H9 (cell line): Measurements from ENCODE around the gene ATG7. TPM values are rescaled to one million over a fixed set of nuclear protein-coding genes. Genes with fewer than 3 reads are reported as not detected.
A peak's percentile ranks its signal among the peaks of the same experiment; 100 is the strongest.

Experiments
- DNase-seq: peaks from one replicate; pipeline ENCODE4 v3.0.0-alpha.2; 2017
- H2AFZ ChIP-seq: one replicate; pipeline ENCODE4 v1.6.1; 2013; ENCODE audit warnings: mild to moderate bottlenecking, low read length, control low read depth, moderate library complexity
- H2AK5ac ChIP-seq: 2 replicates; pipeline ENCODE4 v1.6.1; 2013; ENCODE audit warnings: low read length, control low read depth, mixed read lengths; ENCODE audit not compliant: insufficient read length
- H2BK120ac ChIP-seq: one replicate; pipeline ENCODE4 v1.6.1; 2013; ENCODE audit warnings: low read depth, mild to moderate bottlenecking, low read length, control low read depth, inconsistent platforms; ENCODE audit not compliant: poor library complexity, severe bottlenecking
- H2BK12ac ChIP-seq: 2 replicates; pipeline ENCODE4 v1.6.1; 2013; ENCODE audit warnings: low read length, control low read depth, mixed read lengths, low read depth; ENCODE audit not compliant: insufficient read length
- H2BK15ac ChIP-seq: 2 replicates; pipeline ENCODE4 v1.6.1; 2013; ENCODE audit warnings: low read depth, low read length, control low read depth
- H2BK20ac ChIP-seq: one replicate; pipeline ENCODE4 v1.6.1; 2013; ENCODE audit warnings: low read depth, mild to moderate bottlenecking, low read length, control low read depth, inconsistent platforms; ENCODE audit not compliant: poor library complexity, severe bottlenecking
- H2BK5ac ChIP-seq: 2 replicates; pipeline ENCODE4 v1.6.1; 2013; ENCODE audit warnings: low read length, control low read depth, mixed read lengths; ENCODE audit not compliant: insufficient read length
- H3K14ac ChIP-seq: 2 replicates; pipeline ENCODE4 v1.6.1; 2013; ENCODE audit warnings: low read length, control low read depth; ENCODE audit not compliant: insufficient read depth
- H3K18ac ChIP-seq: 2 replicates; pipeline ENCODE4 v1.6.1; 2013; ENCODE audit warnings: low read depth, mild to moderate bottlenecking, mixed read lengths, low read length, control low read depth; ENCODE audit not compliant: insufficient read length
- H3K23ac ChIP-seq: 2 replicates; pipeline ENCODE4 v1.6.1; 2013; ENCODE audit warnings: low read length, control low read depth, mixed read lengths, low read depth; ENCODE audit not compliant: insufficient read length
- H3K23me2 ChIP-seq: 2 replicates; pipeline ENCODE4 v1.6.1; 2013; ENCODE audit warnings: low read depth, mild to moderate bottlenecking, mixed read lengths, low read length, control low read depth; ENCODE audit not compliant: insufficient read length, poor library complexity, severe bottlenecking
- H3K27ac ChIP-seq: 2 replicates; pipeline ENCODE4 v1.5.1; 2013; ENCODE audit warnings: low read length, control low read depth, mixed read lengths, low read depth; ENCODE audit not compliant: insufficient read length
- H3K27me3 ChIP-seq: 2 replicates; pipeline ENCODE4 v1.6.1; 2013; ENCODE audit warnings: low read length, control low read depth, inconsistent platforms; ENCODE audit not compliant: insufficient read depth
- H3K4ac ChIP-seq: 2 replicates; pipeline ENCODE4 v1.6.1; 2013; ENCODE audit warnings: low read depth, mild to moderate bottlenecking, control low read depth, inconsistent platforms, low read length, moderate library complexity
- H3K4me1 ChIP-seq: 2 replicates; pipeline ENCODE4 v1.6.1; 2013; ENCODE audit warnings: low read length, control low read depth, inconsistent platforms; ENCODE audit not compliant: insufficient read depth
- H3K4me2 ChIP-seq: 2 replicates; pipeline ENCODE4 v1.6.1; 2013; ENCODE audit warnings: low read length, control low read depth, mixed read lengths; ENCODE audit not compliant: insufficient read length, insufficient read depth
- H3K56ac ChIP-seq: 2 replicates; pipeline ENCODE4 v1.6.1; 2013; ENCODE audit warnings: low read depth, mild to moderate bottlenecking, mixed read lengths, low read length, control low read depth; ENCODE audit not compliant: insufficient read length
- H3K79me1 ChIP-seq: 2 replicates; pipeline ENCODE4 v1.6.1; 2013; ENCODE audit warnings: low read depth, mild to moderate bottlenecking, moderate library complexity, low read length, control low read depth, inconsistent platforms; ENCODE audit not compliant: insufficient read depth, poor library complexity, severe bottlenecking
- H3K79me2 ChIP-seq: 2 replicates; pipeline ENCODE4 v1.6.1; 2013; ENCODE audit warnings: low read length, control low read depth, inconsistent platforms; ENCODE audit not compliant: insufficient read depth
- H3K9ac ChIP-seq: 2 replicates; pipeline ENCODE4 v1.6.1; 2013; ENCODE audit warnings: low read length, control low read depth, mixed read lengths; ENCODE audit not compliant: insufficient read length; ENCODE audit errors: extremely low read depth
- H3K9me3 ChIP-seq: one replicate; pipeline ENCODE4 v1.6.1; 2013; ENCODE audit warnings: low read depth, low read length, inconsistent platforms; ENCODE audit not compliant: control insufficient read depth
- H3T11ph ChIP-seq: one replicate; pipeline ENCODE4 v1.6.1; 2013; ENCODE audit warnings: mild to moderate bottlenecking, low read length, control low read depth, inconsistent platforms
- H4K20me1 ChIP-seq: one replicate; pipeline ENCODE4 v1.6.1; 2013; ENCODE audit not compliant: control insufficient read depth, insufficient read length, insufficient read depth
- H4K5ac ChIP-seq: 2 replicates; pipeline ENCODE4 v1.6.1; 2013; ENCODE audit warnings: low read depth, mild to moderate bottlenecking, mixed read lengths, low read length, control low read depth; ENCODE audit not compliant: insufficient read length
- H4K8ac ChIP-seq: replicated peaks from 2 replicates; pipeline ENCODE4 v1.6.1; 2013; ENCODE audit warnings: low read length, control low read depth, mixed read lengths, low read depth; ENCODE audit not compliant: insufficient read length
- H4K91ac ChIP-seq: 2 replicates; pipeline ENCODE4 v1.6.1; 2013; ENCODE audit warnings: low read depth, mild to moderate bottlenecking, moderate library complexity, mixed read lengths, low read length, control low read depth; ENCODE audit not compliant: insufficient read length
- H3K27ac Mint-ChIP-seq, 3 experiments: 2 replicates in 2 of 3; 3 replicates in 1 of 3; pipeline ENCODE4 v1.8.0; 2020 to 2021; ENCODE audit warnings: mixed read lengths in 3 of 3, mild to moderate bottlenecking in 1 of 3, moderate library complexity in 1 of 3
- H3K27me3 Mint-ChIP-seq: 2 replicates; pipeline ENCODE4 v1.8.0; 2021; ENCODE audit warnings: low read depth, mild to moderate bottlenecking, moderate library complexity, mixed read lengths
- H3K36me3 Mint-ChIP-seq, 3 experiments: 2 replicates in 2 of 3; 3 replicates in 1 of 3; pipeline ENCODE4 v1.8.0; 2020 to 2021; ENCODE audit warnings: low read depth in 3 of 3, mixed read lengths in 3 of 3; ENCODE audit not compliant: insufficient read depth in 1 of 3
- H3K4me1 Mint-ChIP-seq, 2 experiments: 2 replicates each; pipeline ENCODE4 v1.8.0; 2020; ENCODE audit warnings: mixed read lengths in 2 of 2
- H3K4me3 Mint-ChIP-seq, 2 experiments: 2 replicates in 1 of 2; 3 replicates in 1 of 2; pipeline ENCODE4 v1.8.0; 2020 to 2021; ENCODE audit warnings: mild to moderate bottlenecking in 2 of 2, mixed read lengths in 2 of 2, moderate library complexity in 1 of 2
- H3K9me3 Mint-ChIP-seq, 2 experiments: 2 replicates in 1 of 2; 3 replicates in 1 of 2; pipeline ENCODE4 v1.8.0; 2020; ENCODE audit warnings: mild to moderate bottlenecking in 2 of 2, mixed read lengths in 2 of 2, moderate library complexity in 1 of 2
- CTCF ChIP-seq: fragments of 200-600 bp; sonication (generic); conservative IDR thresholded peaks from 3 replicates; pipeline ENCODE4 v1.8.0; 2021; ENCODE audit warnings: antibody characterized with exemption, mild to moderate bottlenecking
- WGBS: extraction: QIAGEN DNeasy Blood & Tissue Kit; methylation state at CpG from one replicate; pipeline ENCODE4 v1.1.7; 2013; ENCODE audit warnings: missing lambda C conversion rate, low lambda C conversion rate, mixed read lengths; ENCODE audit not compliant: insufficient read length; ENCODE audit errors: extremely low coverage; 5-methylcytosine and 5-hydroxymethylcytosine counted together
- total RNA-seq: library from RNA; stranded (reverse); gene quantifications from 2 replicates; pipeline ENCODE4 v1.2.1, GENCODE V29; 2021

Gene ATG7
- total RNA-seq, 1 experiment from 2014 or later: 17.9 TPM

DNA sequence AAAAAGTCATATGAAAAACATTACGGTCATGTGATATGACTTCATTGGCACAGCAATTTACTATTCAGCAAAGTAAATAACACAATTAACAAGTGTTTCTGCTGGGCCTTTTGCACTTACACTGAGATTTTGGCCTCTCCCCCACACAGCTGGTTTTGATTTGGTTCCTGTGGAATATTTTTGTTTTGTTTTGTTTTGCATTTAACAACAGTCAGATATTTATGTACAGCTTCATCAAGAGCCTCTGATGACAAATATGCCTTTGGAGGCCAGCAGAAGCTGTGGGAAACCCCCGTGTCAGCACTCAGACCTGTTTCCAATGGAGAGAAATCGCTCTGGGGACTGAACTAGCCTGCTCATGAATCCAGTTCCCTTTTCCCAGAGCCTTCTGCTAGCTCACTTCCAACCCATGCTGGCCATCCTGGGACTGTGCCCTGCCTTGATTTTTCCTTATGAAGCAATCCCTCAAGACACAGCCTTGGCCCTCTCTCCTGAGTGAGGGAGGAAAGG is 161.9 kb downstream of the ATG7 start:
- Histone ChIP-seq H4K20me1 (no peaks in the 10 kb centered on the region), H4K5ac (no peak overlapping the region), H3K18ac (no peak overlapping the region), H3K23me2 (no peaks in the 10 kb centered on the region), H3K79me2 (no peaks in the 10 kb centered on the region), H2BK120ac (no peak overlapping the region), H3K9ac (no peak overlapping the region), H3K23ac (no peak overlapping the region), H2BK20ac (no peak overlapping the region), H3K79me1 (no peaks in the 10 kb centered on the region), H4K91ac (no peak overlapping the region), H2BK12ac (no peak overlapping the region), H3K4me2 (no peak overlapping the region), H2AK5ac (no peak overlapping the region), H3K9me3 (no peaks in the 10 kb centered on the region), H3K56ac (no peak overlapping the region), H3K4me1 (no peaks in the 10 kb centered on the region), H3K27me3 (no peaks in the 10 kb centered on the region), H4K8ac (no peak overlapping the region), H2BK15ac (no peak overlapping the region), H3K27ac (no peak overlapping the region), H2AFZ (no peak overlapping the region), H3K4ac (no peak overlapping the region), H3K14ac (no peak overlapping the region), H2BK5ac (no peak overlapping the region), H3T11ph (no peak overlapping the region)
- H3K36me3 Mint-ChIP-seq: no peaks in the 10 kb centered on the region
- H3K4me1 Mint-ChIP-seq: peaks cover 3 to 4% of the 10 kb centered on the region in 2 experiments; a peak in 3 of 4 replicates
- H3K9me3 Mint-ChIP-seq: no peaks in the 10 kb centered on the region
- WGBS: no CpG with 5 or more reads among the region's 3 CpGs
- no peak for TF ChIP-seq CTCF
- H3K27me3 Mint-ChIP-seq: no peaks in the 10 kb centered on the region
- H3K4me3 Mint-ChIP-seq: no peak overlapping the region
- H3K27ac Mint-ChIP-seq: peak overlapping the region in 2 of 3 experiments; percentile 13 to 45; a peak in 2 of 7 replicates
- no peak for DNase-seq
